ENCODE measurements around the gene COX7A2L. TPM values are rescaled to one million over a fixed set of nuclear protein-coding genes. Genes with fewer than 3 reads are reported as not detected.
A peak's percentile ranks its signal among the peaks of the same experiment; 100 is the strongest.

COX7A2L gene
- total and polyA plus RNA-seq, 2 donors (not counting 1 experiment from before 2014, with no cell fraction given), result 39.4 to 66.7 TPM

DNA sequence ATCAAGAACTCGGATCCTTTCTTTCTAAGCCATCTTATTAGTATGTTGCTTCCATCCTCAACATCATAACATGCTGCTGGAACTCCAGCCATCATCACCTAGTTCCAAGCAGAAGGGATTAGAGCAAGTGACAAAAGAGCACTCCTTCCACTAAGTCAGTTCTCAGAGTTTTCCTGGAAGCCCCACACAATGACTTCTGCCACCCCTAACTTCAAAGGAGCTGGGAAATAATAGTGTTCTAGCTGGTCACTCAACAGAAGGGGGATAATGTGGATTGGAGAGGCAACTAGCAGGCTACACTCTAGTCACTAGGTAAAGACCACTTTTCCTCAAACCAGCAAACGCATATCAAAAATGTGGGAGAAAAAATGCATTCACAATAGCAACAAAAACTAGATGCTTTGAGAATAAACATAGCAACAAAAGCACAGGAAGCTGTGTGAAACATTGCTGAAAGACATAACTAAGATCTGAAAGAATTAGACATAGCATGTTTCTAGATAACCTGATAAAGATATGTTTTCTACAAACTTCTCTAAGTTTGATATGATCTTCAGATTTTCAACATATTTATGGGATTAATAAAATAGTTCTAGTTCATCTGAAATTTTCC is 39.5 kb downstream of the COX7A2L start:
- Histone ChIP-seq H3K27ac (ENCODE audit: low read length in 2 of 2) (no peak overlapping the region), H3K4me3 (ENCODE audit: control extremely low read depth in 1 of 5, extremely low read depth in 1 of 5, insufficient read depth in 1 of 5, low read depth in 2 of 5, low read length in 4 of 5) (no peak overlapping the region), H3K9ac (ENCODE audit: low read length) (no peak overlapping the region), H4K20me1 (ENCODE audit: control insufficient read depth, insufficient read depth, low read length, poor library complexity, severe bottlenecking) (no peaks in the 10 kb centered on the region), H3K27me3 (replicated peaks in 1 of 4; ENCODE audit: control extremely low read depth in 1 of 4, control insufficient read depth in 3 of 4, insufficient read depth in 4 of 4, low read length in 3 of 4) (no peaks in the 10 kb centered on the region), H3K4me1 (ENCODE audit: control insufficient read depth in 2 of 2, insufficient read depth in 2 of 2, low read length in 2 of 2) (no peaks in the 10 kb centered on the region), H3K79me2 (ENCODE audit: control insufficient read depth, insufficient read depth, low read length) (no peaks in the 10 kb centered on the region), H3K36me3 (replicated peaks in 1 of 2; ENCODE audit: control extremely low read depth in 1 of 2, control insufficient read depth in 1 of 2, extremely low read depth in 1 of 2, insufficient read depth in 2 of 2, low read length in 1 of 2) (peaks cover 30 to 77% of the 10 kb centered on the region in 2 experiments), H3K9me3 (ENCODE audit: control extremely low read depth in 1 of 3, control insufficient read depth in 2 of 3, insufficient read depth in 1 of 3, low read length in 2 of 3) (no peaks in the 10 kb centered on the region), H2AFZ (ENCODE audit: insufficient read depth, low read depth, low read length, poor library complexity, severe bottlenecking) (no peak overlapping the region), H3K4me2 (replicated peaks; ENCODE audit: low read depth, low read length, poor library complexity, severe bottlenecking) (no peak overlapping the region)
- Mint-ChIP-seq H3K4me1 (no peaks in the 10 kb centered on the region), H3K27ac (peak overlapping the region; percentile 32), H3K9me3 (ENCODE audit: insufficient read depth) (no peaks in the 10 kb centered on the region), H3K4me3 (no peak overlapping the region), H3K27me3 (no peaks in the 10 kb centered on the region)
- DNase-seq, result no peak
- TF ChIP-seq, protein P1, sequence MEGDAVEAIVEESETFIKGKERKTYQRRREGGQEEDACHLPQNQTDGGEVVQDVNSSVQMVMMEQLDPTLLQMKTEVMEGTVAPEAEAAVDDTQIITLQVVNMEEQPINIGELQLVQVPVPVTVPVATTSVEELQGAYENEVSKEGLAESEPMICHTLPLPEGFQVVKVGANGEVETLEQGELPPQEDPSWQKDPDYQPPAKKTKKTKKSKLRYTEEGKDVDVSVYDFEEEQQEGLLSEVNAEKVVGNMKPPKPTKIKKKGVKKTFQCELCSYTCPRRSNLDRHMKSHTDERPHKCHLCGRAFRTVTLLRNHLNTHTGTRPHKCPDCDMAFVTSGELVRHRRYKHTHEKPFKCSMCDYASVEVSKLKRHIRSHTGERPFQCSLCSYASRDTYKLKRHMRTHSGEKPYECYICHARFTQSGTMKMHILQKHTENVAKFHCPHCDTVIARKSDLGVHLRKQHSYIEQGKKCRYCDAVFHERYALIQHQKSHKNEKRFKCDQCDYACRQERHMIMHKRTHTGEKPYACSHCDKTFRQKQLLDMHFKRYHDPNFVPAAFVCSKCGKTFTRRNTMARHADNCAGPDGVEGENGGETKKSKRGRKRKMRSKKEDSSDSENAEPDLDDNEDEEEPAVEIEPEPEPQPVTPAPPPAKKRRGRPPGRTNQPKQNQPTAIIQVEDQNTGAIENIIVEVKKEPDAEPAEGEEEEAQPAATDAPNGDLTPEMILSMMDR (IDR thresholded peaks at IDR 0.05), result no peak
- no peak for TF ChIP-seq EZH2 (IDR thresholded peaks at IDR 0.05; ENCODE audit: borderline replicate concordance, insufficient read depth, low read depth, low read length, poor library complexity, severe bottlenecking)
- CTCF ChIA-PET, result no interaction called here
- ATAC-seq (ENCODE audit: low read depth), result no peak
- intact Hi-C loops (cut with micrococcal nuclease), result loop anchor here (10.0 kb wide), 1 partner anchor 227 kb away; no protein-coding TSS in a partner anchor
- POLR2A ChIA-PET, result no interaction called here
- 100% methylated on average over 1 of the region's 2 CpGs for WGBS (ENCODE audit: insufficient coverage)

DNA sequence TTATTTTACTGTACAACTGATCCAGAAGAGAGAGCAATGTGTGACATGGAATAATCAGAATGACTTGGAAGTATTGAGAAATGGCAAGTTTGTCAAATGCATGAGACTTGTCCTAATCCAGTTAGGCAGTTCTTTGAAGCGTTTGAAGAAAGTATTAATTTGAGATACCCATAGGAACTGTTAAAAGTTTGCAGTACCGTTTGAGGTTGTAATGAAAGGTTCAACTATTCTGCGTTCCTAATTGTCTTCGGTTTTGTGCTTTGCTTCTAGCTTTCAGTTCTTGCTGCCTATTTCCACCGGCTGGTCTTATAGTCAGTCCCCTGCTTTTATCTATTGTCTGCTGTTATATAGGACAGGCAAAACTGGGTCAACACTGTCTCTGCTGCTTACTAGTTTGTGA is 41.8 kb downstream of the COX7A2L start:
- no peaks in the 10 kb centered on the region for H3K4me1 ChIP-seq (ENCODE audit: control insufficient read depth in 2 of 2, insufficient read depth in 2 of 2, low read length in 2 of 2)
- WGBS (ENCODE audit: insufficient coverage), result 100% methylated on average over 3 of the region's 5 CpGs
- no peak for TF ChIP-seq EZH2 (IDR thresholded peaks at IDR 0.05; ENCODE audit: borderline replicate concordance, insufficient read depth, low read depth, low read length, poor library complexity, severe bottlenecking)
- TF ChIP-seq, protein P1 (IDR thresholded peaks at IDR 0.05), result no peak
- no peak for ATAC-seq (ENCODE audit: low read depth)
- no peak overlapping the region for H3K4me3 ChIP-seq (ENCODE audit: control extremely low read depth in 1 of 5, extremely low read depth in 1 of 5, insufficient read depth in 1 of 5, low read depth in 2 of 5, low read length in 4 of 5)
- H3K9ac ChIP-seq (ENCODE audit: low read length), result no peak overlapping the region
- H3K27ac Mint-ChIP-seq, result no peak overlapping the region
- no peak overlapping the region for H3K4me3 Mint-ChIP-seq
- ChIA-PET POLR2A (no interaction called here), CTCF (no interaction called here)
- no peaks in the 10 kb centered on the region for H3K9me3 Mint-ChIP-seq (ENCODE audit: insufficient read depth)
- no peak overlapping the region for H3K4me2 ChIP-seq (replicated peaks; ENCODE audit: low read depth, low read length, poor library complexity, severe bottlenecking)
- peaks cover 21 to 66% of the 10 kb centered on the region in 2 experiments for H3K36me3 ChIP-seq (replicated peaks in 1 of 2; ENCODE audit: control extremely low read depth in 1 of 2, control insufficient read depth in 1 of 2, extremely low read depth in 1 of 2, insufficient read depth in 2 of 2, low read length in 1 of 2)
- intact Hi-C loops (cut with micrococcal nuclease), result no loop called here
- H3K79me2 ChIP-seq (ENCODE audit: control insufficient read depth, insufficient read depth, low read length), result no peaks in the 10 kb centered on the region
- no peaks in the 10 kb centered on the region for H4K20me1 ChIP-seq (ENCODE audit: control insufficient read depth, insufficient read depth, low read length, poor library complexity, severe bottlenecking)
- H3K9me3 ChIP-seq (ENCODE audit: control extremely low read depth in 1 of 3, control insufficient read depth in 2 of 3, insufficient read depth in 1 of 3, low read length in 2 of 3), result no peaks in the 10 kb centered on the region
- no peak overlapping the region for H2AFZ ChIP-seq (ENCODE audit: insufficient read depth, low read depth, low read length, poor library complexity, severe bottlenecking)
- no peaks in the 10 kb centered on the region for H3K4me1 Mint-ChIP-seq
- no peaks in the 10 kb centered on the region for H3K27me3 ChIP-seq (replicated peaks in 1 of 4; ENCODE audit: control extremely low read depth in 1 of 4, control insufficient read depth in 3 of 4, insufficient read depth in 4 of 4, low read length in 3 of 4)
- H3K27ac ChIP-seq (ENCODE audit: low read length in 2 of 2), result no peak overlapping the region
- no peaks in the 10 kb centered on the region for H3K27me3 Mint-ChIP-seq
- DNase-seq, result no peak
